Endothelial cell (in vitro differentiated cells): ENCODE results near the gene CSNK2B. TPM values are rescaled to one million over a fixed set of nuclear protein-coding genes. Genes with fewer than 3 reads are reported as not detected.

ENCODE experiments used
- DNase-seq: peaks from one replicate; pipeline ENCODE4 v3.0.0; 2021; ENCODE audit warnings: low spot score
- H3K27ac Mint-ChIP-seq: one replicate; pipeline ENCODE4 v1.8.0; 2021; ENCODE audit warnings: mixed read lengths, inconsistent platforms; ENCODE audit not compliant: unreplicated experiment
- H3K27me3 Mint-ChIP-seq: one replicate; pipeline ENCODE4 v1.8.0; 2021; ENCODE audit warnings: mild to moderate bottlenecking, moderate library complexity, mixed read lengths, inconsistent platforms; ENCODE audit not compliant: unreplicated experiment
- H3K36me3 Mint-ChIP-seq: one replicate; pipeline ENCODE4 v1.8.0; 2021; ENCODE audit warnings: mild to moderate bottlenecking, low read depth, mixed read lengths, inconsistent platforms; ENCODE audit not compliant: unreplicated experiment
- H3K4me1 Mint-ChIP-seq: one replicate; pipeline ENCODE4 v1.8.0; 2021; ENCODE audit warnings: mild to moderate bottlenecking, mixed read lengths, inconsistent platforms; ENCODE audit not compliant: unreplicated experiment
- H3K4me3 Mint-ChIP-seq: one replicate; pipeline ENCODE4 v1.8.0; 2021; ENCODE audit warnings: mild to moderate bottlenecking, mixed read lengths, inconsistent platforms; ENCODE audit not compliant: unreplicated experiment
- H3K9me3 Mint-ChIP-seq: one replicate; pipeline ENCODE4 v1.8.0; 2021; ENCODE audit warnings: mixed read lengths, inconsistent platforms; ENCODE audit not compliant: unreplicated experiment
- CTCF ChIP-seq: fragments of 200-600 bp; sonication (generic); IDR thresholded peaks from one replicate; pipeline ENCODE4 v1.5.0; 2021; ENCODE audit warnings: antibody characterized with exemption; ENCODE audit not compliant: unreplicated experiment
- total RNA-seq: library from RNA; stranded (reverse); fragmentation: NEBNext Ultra II Directional; extraction: Animal tissue kit (Norgen Biotek cat#: 25700); gene quantifications from one replicate; pipeline ENCODE4 v1.2.1, GENCODE V29; 2021; ENCODE audit not compliant: unreplicated experiment

The CSNK2B gene
- total RNA-seq, 1 donor from 2014 or later = 164 TPM

GRCh38 chr6:31661262-31662123, 4.4 kb upstream of the CSNK2B start:
- Mint-ChIP-seq H3K27me3 (peaks cover 7% of the 10 kb centered on the region), H3K4me1 (peaks cover 35% of the 10 kb centered on the region), H3K36me3 (peaks cover 6% of the 10 kb centered on the region), H3K4me3 (peak overlapping the region; percentile 86), H3K9me3 (no peaks in the 10 kb centered on the region), H3K27ac (no peak overlapping the region)
- TF ChIP-seq CTCF = no peak
- DNase-seq = no peak

- Mint-ChIP-seq H3K27ac (no peak overlapping the region), H3K27me3 (peaks cover 10% of the 10 kb centered on the region), H3K9me3 (no peaks in the 10 kb centered on the region), H3K4me3 (peak overlapping the region; percentile 69), H3K36me3 (peaks cover 8% of the 10 kb centered on the region), H3K4me1 (peaks cover 39% of the 10 kb centered on the region)
- TF ChIP-seq CTCF = no peak
- no peak for DNase-seq
These were observed 3.7 kb upstream of the CSNK2B start for GRCh38 chr6:31662124-31662723.

GRCh38 chr6:31663126-31663960, 2.5 kb upstream of the CSNK2B start:
- Mint-ChIP-seq H3K4me1 (peaks cover 32% of the 10 kb centered on the region), H3K4me3 (peak overlapping the region; percentile 97), H3K27me3 (peaks cover 9% of the 10 kb centered on the region), H3K36me3 (peaks cover 13% of the 10 kb centered on the region), H3K27ac (peak overlapping the region; percentile 97), H3K9me3 (no peaks in the 10 kb centered on the region)
- no peak for DNase-seq
- TF ChIP-seq CTCF = no peak

- Mint-ChIP-seq H3K4me1 (peaks cover 30% of the 10 kb centered on the region), H3K4me3 (peak overlapping the region; percentile 97), H3K36me3 (peaks cover 13% of the 10 kb centered on the region), H3K9me3 (no peaks in the 10 kb centered on the region), H3K27me3 (peaks cover 5% of the 10 kb centered on the region), H3K27ac (peak overlapping the region; percentile 97)
- TF ChIP-seq CTCF = no peak
- DNase-seq = no peak
These were observed 1.7 kb upstream of the CSNK2B start for GRCh38 chr6:31663961-31664789.
